GM12801 (cell line): ENCODE results near the gene MCF2L.

ENCODE experiments used
- TF ChIP-seq, protein P1 (sequence below): IDR thresholded peaks from one replicate; pipeline ENCODE4 v1.5.1; 2011; ENCODE audit warnings: control low read depth; ENCODE audit not compliant: insufficient read length; ENCODE audit errors: extremely low read depth

Gene MCF2L

DNA sequence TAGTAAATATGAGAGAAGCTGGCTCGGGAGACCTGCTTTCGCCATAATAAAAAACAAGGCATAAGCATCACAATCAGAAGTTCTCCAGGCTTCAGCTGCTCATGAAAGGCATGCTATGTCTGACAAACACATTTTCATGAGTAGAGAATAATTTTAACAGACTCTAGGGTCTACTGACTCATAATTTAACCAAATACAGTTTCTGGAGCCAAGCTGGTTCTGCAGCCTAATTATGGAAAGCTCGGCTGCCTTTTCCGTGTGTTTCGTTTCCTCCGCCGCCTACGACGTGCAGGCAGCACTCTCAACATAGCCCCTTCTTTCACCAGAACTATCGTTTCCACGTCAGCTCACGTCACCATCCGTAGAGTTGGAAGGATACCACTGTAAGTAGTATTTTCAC is 5.7 kb downstream of the MCF2L start:
- TF ChIP-seq, protein P1, sequence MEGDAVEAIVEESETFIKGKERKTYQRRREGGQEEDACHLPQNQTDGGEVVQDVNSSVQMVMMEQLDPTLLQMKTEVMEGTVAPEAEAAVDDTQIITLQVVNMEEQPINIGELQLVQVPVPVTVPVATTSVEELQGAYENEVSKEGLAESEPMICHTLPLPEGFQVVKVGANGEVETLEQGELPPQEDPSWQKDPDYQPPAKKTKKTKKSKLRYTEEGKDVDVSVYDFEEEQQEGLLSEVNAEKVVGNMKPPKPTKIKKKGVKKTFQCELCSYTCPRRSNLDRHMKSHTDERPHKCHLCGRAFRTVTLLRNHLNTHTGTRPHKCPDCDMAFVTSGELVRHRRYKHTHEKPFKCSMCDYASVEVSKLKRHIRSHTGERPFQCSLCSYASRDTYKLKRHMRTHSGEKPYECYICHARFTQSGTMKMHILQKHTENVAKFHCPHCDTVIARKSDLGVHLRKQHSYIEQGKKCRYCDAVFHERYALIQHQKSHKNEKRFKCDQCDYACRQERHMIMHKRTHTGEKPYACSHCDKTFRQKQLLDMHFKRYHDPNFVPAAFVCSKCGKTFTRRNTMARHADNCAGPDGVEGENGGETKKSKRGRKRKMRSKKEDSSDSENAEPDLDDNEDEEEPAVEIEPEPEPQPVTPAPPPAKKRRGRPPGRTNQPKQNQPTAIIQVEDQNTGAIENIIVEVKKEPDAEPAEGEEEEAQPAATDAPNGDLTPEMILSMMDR = no peak

DNA sequence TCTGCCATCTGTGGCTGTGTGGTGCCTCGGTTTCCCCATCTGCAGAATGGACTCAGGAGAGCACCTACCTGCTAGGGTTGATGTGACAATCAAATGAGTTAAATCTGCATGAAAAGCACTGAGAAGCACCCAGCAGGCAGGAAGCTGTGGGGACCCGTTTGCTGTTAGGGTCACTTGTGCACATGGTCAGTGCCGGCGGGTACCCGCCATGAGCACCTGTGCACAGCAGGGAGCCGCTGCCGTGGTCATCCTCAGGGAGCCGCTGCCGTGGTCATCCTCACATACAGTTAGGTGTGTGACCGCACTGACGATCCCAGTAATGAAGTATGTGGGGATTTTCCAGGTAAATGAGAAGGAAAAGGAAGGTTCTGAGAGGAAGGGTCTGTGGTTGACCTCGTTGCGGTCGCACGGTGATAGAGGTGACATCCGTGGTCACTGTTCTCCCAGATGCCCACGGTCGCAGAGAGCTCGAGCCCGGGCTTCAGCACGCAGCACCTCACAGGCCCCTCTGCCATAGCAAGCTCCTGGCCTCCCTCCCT is 6.5 kb downstream of the MCF2L start:
- TF ChIP-seq, protein P1 = no peak

DNA sequence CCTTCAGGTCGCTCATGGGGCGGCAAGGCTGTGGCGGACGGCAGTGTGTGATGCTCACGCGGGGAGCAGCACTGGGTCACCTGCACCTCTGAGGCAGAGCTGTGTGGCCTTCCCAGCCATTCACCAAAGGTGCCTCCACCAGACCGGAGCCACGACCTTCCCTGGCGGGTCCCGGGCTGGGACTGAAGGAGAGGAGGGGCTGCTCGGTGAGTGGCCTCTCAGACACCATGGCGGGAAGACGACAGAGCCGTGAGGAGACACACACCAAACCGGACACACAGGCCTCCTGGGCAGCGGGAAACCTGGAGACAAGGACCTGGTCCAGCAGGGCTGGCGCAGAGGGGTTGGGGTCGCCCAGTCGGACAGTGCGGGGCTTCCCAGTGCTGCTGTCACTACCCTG is 7.5 kb downstream of the MCF2L start:
- TF ChIP-seq, protein P1 = no peak

DNA sequence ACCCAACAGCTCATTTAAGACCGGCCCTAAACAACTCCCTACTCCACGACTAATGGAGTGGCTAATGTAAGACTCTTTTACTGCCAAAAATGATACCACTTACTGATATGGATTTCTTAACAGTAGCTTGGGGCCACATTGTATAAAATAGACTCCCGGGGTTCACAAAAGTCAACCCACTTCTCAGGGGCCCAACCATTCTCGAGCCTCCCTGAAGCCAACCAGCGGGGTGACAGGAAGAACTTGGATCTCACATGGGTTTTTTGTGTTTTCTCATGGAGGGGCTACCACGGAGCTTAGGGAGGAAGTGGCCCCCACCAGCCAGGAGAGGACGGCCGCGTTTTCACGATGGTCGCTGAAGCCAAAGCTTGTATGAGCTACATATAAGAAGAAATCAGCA is 8.1 kb downstream of the MCF2L start:
- TF ChIP-seq, protein P1 = no peak

DNA sequence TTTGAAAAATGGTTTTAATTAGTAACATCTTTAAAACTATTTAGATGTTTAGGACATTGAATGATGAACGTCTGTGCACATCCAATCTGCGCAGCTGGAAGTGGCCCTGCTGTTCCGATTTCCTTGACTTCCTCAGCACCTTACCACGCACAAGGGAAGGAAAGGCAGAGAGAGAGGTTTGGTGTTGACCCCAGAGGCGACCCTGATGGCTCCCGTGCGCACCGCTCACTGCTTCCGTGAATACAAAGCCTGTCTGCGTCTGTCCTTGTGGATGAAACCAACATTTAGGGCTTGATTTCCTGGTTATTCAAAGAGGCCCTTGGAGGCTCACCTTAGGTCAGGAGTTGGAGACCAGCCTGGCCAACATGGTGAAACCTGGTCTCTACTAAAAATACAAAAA is 8.5 kb downstream of the MCF2L start:
- TF ChIP-seq, protein P1 = no peak

DNA sequence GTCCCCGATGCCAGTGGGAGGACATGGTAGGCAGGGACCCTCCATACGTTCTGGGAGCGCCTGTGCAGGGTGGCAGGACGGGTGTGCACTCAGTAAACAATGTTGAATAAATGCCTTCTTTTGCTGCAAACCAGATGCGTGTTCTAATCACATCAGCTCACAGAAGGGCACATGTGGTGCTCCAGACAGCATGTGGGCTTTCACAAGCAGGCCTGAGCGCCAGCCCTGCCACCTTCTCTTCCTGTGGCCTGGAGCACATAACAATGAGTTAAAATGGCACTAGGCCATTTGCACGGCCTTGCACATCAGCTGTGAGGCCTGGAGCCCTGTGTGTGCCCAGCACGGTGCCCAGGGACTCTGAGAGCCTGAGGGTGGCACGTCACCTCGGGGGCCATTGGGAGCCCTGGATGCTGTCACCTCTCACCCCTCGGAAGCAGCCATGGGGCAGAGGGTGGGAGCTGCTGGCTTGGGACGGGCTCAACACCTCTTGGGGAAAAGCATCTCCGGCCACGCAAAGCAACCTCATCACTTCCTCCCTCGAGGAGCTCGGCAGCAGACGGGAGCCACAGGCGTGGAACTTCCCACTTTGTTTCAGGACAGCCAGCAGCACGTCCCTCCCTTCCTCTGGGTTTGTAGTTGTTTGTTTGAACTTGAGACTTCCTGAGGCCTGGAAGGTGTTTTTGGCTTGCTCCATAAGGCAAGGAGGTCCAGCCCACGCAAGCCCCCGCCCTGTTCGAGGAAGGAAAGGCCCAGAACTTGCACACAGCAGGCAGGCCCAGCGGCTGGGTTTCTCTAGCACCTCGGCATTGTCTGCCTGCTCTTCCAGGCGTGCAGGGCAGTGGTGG is 9.8 kb downstream of the MCF2L start:
- TF ChIP-seq, protein P1 = no peak

DNA sequence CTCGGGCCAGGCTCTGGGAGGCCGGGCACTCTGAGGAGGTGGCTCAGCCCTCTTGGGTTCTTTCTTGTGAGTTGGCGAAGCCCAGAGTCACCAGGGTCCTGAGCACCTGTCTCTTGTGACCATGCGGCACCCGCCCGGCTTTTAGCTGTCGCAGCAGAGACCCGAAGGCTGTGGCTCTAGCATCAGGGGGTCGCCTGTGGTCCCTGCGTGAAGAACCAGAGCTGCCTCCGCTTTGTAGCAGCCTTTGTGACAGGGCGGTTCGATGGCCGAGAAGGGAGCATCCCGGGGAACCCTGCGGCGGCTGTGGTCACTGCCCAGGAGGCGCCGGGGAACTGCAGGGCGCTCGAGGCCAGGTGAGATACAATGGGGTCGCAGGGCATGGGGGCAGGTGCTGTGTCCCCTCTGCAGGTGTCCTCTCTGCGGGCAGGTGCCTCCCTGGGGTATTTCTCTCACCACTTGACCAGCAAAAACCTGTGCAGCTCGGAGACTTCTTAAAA is 10.4 kb downstream of the MCF2L start:
- TF ChIP-seq, protein P1 = no peak
